GM21515 (cell line): ENCODE data around the gene RSAD2.
"Not testable (repeated sequence)": the region's sequence is repeated elsewhere in the genome, so short reads cannot be mapped to it uniquely, and the experiment has no call there.

Experiments used
- ATAC-seq: cut with Tn5 transposase; IDR thresholded peaks from one replicate; pipeline ENCODE4 v1.9.1; 2021; ENCODE audit not compliant: unreplicated experiment

RSAD2 gene

DNA sequence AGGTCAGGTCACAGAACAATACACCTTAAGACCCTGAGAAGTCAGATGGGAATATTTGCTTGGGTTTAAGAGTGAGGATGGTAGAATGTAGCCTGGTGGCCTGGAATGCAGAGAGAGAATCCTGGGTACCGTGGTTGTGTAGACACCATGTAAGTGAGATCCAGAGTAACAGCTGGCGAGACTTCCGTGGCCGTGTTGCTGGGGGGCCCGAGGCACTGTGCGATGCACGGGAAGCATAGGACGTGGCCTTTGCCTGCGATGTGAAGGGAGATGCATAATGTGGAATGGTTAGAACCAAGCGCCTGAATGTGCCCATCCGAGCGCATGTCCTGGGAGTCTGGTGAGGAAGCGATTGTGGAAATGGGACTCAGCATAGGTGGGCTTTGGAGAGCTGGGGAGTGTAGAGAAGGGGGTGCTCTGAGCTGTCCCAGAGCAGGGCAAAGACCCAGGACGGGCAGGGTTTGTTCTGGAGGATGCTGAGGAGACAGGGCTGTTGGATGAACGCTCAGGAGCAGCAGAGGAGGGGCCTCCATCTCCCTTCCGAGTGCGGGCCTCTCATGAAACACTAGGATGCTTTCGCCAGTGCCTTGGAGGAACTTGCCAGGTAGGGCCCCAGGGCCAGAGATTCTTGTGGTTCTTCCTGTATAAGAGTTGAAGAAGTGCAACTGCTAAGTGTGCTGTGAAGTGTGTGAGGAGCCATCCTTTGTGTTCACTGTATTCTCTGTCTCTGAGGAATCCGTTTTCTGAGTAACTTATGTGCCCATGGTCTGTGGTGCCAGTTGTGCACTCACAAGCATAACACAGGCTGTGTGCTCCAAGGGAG lies 46.7 kb downstream of the RSAD2 start:
- no peak for ATAC-seq

DNA sequence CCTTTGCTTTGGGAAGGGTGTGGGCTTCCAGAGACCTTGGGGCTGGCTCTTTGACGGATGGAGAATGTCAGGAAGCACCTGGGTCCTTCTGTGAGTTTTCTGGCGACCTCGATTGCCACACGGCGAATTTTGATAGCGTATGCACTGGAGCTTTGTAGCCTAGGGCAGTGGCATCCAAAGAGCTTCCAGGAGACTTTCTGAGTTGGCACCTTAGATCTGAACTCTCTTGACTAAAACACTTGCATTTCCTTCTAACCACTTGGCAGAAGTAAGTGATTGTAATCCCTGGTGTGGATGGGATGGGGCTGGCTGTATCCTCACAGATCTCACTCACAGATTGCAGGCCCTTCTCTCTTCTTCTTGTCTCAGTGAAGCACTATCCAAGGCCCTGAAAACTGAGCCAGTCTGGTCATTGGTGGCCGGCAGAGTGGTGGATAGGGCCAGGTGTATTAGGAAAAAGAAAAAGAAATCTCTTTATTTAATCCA lies 47.4 kb downstream of the RSAD2 start:
- no peak for ATAC-seq

DNA sequence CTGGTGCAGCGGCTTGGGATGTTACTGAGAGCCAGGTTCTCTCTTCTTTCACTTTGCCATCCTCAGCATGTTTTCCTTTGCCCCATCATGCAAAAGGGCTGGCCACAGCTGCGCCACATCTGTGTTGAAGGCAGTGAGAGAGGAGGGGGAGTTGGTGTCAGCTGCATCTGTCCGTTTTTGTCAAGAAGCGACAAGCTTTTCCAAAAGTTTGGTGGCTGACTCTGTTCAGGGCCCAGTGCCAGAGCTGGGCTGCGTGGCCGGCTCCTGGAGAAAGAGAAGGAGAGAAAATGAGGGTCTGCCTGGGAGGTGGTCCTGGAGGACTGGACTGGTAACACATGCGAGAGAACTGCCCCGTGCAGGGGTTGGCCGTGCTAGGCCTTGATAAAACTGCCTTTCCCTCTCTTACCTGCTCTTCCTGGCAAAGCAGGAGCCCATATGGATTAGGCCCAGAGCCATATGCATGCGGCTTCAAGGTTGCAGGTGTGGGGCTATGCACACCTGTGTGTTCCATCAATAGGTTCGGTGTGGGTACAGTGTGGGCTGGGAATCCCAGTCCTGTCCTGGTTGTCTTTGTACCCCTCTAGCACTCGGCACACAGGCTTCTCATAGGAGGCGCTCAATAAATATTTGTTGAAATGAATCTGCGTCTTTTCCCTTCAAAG lies 48.6 kb downstream of the RSAD2 start:
- no peak for ATAC-seq

DNA sequence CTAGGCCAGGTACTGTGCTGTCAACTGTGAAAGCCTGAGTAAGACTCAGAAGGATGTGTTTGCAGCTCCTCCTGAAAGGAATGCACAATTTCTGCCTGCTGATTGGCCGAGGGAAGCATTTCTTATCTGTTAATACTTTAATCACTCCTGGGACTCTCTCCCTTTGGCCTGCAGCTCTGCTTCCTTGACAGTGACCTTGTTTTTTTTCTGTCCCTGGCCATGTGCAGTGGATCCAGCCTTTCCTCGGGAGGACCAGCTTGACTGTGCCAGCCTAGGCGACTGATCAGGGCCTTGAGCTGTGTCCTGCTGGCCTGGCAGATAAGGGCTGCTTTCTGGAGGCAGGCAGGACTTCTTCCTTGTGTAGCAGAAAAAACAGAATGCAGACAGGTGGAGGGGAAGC lies 49.6 kb downstream of the RSAD2 start:
- ATAC-seq, result no peak

DNA sequence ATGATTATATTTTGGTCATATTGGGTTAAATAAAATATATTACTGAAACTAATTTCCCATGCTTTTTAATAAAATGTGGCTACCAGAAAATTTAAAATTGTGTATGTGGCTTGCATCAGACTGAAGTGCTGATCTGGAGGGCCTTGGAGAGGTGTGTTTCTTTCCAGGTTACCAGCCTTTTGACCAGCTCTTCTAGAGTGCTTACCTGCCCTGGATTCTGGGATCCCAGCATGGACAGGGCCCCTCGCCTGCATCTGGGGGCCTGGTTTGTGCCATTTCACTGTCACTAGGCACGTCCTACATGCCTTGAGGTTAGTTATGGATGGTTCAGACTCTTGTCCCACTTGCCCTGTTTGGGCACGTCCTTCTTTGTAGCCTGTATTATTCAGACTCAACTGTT lies 50.2 kb downstream of the RSAD2 start:
- ATAC-seq, result no peak

DNA sequence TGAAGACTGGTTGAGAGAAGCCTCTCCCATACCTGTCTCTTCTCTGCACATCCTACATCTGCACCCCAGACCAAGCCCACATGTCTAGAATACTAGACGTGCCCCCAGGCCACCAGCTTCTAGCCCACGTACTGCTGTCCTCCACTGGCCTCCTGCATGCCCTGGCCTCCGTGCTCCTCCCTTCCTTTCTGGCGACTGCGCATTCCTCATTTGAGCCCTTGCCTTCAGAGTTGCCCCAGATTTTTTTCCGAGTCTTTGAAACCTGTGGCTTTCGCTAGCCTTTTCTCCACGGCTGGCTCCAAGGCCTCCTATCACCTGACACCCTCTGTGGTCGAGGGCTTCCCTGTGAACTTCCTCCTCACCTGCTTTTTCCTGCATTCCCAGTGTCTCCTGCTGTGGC lies 50.9 kb downstream of the RSAD2 start:
- ATAC-seq, result no peak

DNA sequence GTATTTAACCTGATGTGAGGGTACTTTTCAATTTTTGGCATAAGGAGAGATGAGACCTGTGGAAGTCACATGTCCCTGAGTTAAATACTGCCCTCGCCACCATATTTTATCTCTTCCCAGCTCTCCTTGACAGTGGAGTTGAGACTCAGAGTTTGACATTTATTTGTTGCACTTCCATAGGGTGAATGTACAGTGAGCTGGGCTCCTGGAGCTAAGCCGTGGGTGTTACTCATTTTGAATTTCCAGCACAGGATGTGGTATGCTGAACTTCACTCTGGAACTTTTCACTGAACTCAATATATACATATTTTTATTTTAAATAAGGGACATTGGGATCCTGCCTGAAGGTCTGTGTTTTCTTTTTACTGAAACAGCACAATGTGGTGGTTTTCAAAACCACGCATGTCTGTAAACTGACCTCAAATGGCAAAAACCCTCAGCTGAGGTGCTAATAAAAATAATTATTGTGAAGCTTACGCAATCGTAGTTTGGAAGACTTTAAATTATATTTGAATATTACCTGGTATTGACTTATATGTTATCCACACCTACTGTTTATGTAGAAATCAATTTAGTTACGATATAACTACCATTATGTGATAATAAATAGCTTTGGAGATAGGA lies 51.7 kb downstream of the RSAD2 start:
- no peak for ATAC-seq

DNA sequence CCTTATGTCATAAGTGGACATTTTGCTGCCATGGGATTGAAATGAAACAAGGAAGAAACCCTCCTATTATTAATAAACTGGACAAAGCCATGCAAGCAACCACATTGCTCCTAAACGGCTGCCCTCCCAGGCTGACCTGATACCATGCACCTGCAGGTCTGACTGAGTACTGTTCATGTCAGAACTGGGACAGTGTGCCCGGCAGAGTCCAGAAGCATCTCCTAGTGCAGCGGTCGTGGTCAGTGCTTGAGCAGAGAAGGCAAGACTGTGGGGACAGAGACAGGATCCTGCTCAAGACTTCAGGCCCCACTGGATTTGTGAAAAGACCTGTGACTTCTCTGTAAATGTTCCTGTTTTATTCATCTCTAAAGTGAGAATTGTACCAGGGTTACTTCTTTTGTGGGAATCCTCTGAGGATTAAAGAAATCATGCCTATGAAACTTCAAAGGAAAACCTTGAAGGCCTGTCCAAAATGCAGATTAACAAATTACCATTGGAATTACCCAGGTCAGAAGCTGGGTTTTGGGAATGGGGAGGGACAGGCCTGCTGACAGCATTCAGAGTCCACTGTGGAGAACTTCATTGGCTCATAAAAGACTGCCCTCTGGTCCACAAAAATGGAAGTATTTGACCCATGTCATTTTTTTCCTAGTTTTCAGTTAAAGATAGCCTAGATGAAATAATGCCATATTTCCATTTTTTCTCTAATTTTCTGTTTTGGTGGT lies 53.5 kb downstream of the RSAD2 start:
- no peak for ATAC-seq

DNA sequence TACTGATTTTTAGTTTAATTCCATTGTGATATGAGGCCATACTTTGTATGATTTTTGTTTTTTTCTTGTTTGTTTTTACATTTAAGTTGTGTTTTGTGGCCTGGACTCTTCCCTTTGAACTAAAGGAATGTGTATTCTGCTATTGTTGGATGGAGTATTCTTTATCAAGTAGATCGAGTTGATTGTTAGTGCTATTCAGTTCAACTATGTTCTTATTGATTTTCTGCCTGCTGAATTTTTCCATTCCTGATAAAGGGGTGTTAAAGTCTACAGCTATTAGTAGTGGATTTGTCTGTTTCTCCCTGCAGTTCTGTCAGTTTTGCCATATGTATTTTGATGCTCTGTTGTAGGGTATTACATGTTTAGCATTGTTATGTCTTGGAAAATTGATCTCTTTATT lies 54.2 kb downstream of the RSAD2 start:
- ATAC-seq, result no peak

DNA sequence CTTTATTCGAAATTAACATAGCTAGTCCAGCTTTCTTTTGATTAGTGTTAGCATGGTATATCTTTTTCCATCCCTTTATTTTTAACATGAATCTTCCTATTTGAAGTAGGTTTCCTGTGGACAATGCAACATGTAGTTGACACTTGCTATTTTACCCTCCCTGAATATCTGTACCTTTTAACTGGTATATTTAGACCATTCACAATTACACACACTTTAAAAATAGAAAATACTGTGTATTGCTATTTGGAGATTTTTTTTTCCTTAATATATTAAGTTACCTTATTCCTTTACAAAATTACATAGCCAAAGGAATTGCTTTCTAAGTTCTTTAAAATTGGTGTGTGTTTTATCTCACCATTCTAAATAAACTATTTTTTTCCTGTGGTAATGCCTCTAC lies 54.6 kb downstream of the RSAD2 start:
- no peak for ATAC-seq

DNA sequence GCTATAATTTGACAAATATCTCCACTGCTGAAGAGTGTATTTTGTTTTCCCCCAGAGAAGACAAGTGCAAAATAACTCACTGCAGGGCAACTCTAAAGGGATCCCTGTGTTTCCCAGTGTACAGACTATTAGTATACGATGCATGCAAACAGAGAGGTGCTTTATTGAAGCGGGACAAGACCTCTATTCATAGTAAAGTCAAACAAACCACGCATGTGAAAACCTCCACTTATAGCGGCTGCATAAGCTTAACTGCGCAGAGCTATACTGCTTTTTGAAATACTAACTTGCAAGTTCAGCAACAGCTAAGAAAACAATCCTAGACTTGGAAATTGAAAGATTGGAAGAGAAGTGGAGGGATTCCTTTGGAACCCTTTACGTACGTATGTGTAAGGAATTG lies 55.3 kb downstream of the RSAD2 start:
- ATAC-seq, result no peak

DNA sequence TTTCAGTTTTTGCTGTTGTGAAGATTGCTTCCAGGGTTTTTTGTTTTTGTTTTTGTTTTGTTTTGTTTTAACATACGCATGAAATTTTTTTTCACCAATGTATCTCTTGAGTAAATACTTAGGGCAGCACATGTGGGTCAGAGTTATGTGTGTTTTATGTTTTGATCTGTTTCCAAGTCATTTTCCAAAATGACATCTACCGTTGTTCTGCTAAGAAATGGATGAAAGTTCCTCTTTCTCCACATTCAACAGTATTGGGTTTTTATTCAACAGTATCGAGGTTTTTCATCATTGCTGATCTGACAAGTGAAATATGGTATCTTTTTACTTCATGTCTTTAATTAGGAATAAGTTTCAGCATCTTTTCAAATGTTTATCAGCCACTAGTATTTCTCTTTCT lies 56.3 kb downstream of the RSAD2 start:
- ATAC-seq, result no peak

DNA sequence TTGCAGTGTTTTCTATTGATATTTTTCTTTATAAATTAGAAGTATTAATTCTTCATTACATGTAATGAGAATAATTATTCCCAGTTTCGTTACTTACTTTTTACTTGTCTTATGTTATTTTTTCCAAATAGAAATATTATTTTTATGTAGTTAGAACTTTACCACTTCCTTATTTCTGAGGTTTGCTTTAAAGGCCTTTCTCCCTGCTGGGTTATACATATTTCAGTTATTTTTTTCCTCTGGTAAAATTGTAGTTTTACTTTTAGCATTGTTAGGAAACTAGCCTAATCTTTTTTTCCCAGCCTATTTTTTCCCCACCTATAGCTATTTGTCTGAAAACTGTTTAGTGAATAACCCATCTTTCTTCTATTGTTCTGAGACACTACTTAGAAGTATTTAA lies 56.8 kb downstream of the RSAD2 start:
- ATAC-seq, result no peak

DNA sequence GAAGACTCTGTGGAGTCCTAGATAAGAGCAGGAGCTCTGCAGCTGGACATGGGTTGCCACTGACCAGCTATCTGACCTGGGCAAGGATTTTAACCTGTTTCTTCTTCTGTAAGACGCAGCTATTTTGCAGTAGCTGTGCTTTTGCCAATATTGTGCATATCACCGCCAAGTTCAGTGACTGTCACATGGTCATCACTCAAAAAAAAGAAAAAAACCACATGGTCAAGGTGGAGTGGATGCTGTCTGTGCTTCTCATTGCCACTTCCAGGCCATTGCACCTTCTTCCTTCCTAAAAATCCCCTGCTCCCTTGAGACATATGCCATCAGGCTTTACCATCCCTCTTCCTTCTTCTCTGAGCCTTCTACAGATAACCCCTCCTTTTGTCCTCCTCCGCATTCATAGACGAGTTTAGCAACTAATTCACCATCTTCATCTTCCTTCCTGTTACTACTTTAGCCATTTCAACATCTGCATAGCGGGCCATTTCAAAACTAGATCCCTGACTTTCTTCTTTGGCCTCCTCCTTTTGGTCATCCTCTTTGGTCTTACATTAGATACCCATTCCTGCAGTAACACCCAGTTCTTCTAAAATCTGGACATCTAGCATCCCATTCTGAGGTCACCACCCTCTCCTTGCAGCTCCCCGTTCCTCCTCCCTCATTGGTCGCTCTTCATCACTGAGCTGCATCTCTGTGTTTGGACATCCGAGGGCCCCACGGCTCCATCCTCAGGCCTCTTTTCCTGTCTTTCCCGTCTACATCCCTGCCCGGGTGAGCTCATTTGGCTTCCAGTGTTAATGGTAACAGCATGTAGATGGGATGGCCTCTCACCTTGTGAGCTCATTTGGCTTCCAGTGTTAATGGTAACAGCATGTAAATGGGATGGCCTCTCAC lies 57.4 kb downstream of the RSAD2 start:
- no peak for ATAC-seq

DNA sequence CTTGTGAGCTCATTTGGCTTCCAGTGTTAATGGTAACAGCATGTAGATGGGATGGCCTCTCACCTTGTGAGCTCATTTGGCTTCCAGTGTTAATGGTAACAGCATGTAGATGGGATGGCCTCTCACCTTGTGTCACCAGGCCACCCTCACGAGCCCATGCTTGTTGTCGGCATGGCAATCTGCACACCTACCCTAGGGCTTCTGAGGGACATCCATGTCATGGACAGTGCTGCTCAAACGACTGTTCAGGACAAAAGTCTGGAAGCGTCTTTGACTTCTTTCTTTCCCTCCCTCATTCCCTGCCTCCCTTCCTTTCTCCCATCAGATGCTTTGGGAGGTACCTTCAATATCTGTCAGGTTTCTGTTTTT lies 58.1 kb downstream of the RSAD2 start:
- not testable (repeated sequence) for ATAC-seq

DNA sequence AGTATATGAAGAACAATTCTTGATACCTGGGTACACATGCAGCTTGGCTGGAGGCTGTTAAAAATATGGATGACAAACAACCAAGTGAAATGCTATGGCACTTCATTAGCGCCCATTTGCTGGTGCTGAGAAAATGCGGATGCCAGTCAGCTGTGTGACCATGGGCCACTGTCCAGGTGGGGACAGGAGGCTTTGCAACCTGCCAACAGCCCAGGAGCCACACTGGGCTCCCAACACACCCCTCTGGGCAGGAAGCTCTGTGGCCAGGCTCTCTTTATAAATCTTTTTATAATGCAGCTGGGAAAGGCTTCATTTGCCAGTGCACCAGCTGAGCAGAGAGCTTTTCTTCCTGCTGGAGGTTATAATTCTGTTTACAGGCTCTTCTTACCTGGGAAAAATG lies 59.6 kb downstream of the RSAD2 start:
- no peak for ATAC-seq

DNA sequence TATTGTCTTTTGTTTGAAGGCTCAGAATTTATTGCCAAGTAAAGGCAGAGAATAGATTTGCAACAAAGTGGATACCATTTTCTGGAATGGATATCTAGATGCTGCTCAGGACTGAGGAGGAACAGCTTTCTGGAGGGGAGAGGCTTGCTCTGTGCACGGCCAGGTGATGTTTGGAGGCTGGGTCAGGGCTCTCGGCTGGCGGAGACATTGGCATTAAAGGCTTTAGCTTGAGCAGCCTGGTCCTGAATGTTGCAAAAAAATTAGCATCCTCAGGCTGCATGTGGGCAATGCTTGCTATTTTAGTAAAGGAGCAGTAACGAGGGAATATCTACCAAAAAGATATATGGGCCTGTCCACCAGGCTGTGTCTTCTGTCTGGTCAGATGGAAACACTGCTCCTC lies 60.0 kb downstream of the RSAD2 start:
- no peak for ATAC-seq

DNA sequence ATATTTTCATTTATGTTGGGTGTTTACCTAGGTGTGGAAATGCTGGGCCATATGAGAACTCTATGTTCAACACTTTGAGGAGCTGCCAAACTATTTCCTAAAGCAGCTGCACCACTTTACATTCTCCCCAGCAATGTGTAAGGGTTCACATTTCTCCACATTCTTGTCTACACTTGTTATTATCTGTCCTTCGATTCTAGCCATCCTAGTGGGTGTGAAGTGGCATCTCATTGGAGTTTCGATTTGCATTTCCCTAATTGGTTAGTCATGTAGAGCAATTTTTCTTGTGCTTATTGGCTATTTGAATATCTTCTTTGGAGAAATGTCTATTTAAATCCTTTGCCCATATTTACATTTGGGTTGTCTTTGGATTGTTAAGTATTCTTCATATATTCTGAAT lies 61.5 kb downstream of the RSAD2 start:
- no peak for ATAC-seq

DNA sequence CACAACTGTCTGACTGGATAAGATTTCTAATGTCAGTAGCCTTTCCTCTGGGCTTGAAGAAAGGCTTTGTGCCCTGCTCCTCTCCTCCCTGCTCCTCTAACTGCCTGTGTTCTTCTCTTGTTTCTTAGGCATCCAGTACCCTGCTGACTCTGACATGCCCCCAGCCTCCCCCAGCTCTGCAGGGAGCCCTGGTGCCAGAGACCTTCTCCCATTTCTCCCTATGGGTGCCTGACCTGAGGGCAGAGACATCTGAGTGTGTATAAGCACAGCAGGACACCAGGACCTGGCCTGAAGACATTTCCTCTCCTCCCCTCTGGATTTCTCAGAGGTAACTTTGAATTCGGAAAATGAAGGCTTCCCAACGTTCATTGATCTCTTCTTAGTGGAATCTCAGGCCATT lies 63.2 kb downstream of the RSAD2 start:
- no peak for ATAC-seq

DNA sequence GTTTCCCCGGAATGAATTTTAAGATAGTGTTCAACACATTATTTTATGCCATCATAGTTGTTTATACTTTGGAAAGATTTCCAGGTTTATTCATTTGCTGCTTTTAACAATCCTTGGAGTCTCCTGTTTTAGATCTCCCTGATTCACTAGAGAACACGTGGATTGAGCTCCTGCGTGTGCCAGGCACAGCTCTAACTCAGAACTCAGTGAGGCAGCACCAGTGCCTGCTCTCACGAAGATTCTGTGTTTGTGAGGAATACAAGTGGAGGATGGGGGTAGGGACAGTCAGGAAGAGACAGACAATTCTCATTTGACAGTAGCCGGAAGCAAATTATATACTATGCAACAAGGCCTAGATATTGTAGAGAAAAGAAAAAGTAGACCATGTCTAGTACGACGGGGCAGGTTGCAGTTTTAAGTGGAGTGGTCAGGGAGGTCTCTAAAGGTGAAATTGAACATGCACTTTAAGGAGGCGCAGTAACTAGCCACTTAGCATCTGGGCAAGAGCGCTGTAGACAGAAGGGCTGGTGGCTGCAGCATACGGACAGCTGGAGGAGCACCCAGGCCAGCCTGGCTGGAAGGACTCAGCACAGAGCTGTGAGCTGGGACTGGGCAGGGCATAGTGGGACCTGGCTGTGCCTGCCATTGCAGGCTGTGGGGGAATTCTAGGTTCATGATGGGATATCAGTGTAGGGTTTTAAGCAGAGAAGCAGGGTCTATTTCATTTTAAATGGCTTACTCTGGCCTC lies 63.9 kb downstream of the RSAD2 start:
- ATAC-seq, result no peak
